K562 (cell line): ENCODE data around the gene SAMD10.

Experiments used
- BRCA1 ChIP-seq, 2 experiments: fragments of 450-650 bp in 1 of 2; sonication (generic) in 1 of 2; formaldehyde crosslinking in 1 of 2; IDR thresholded peaks; 2 replicates each; pipeline versions ENCODE4 v1.5.0 to v1.6.1; 2017 to 2020; ENCODE audit warnings: mild to moderate bottlenecking in 1 of 2, missing genetic modification reagents in 1 of 2
- ELF1 ChIP-seq: fragments of 200-800 bp; sonication (Bioruptor generic); IDR thresholded peaks from 2 replicates; pipeline ENCODE4 v1.6.1; 2016; ENCODE audit warnings: missing genetic modification characterization, missing compliant biosample characterization
- JUND ChIP-seq, 2 experiments: IDR thresholded peaks; 2 replicates in 1 of 2; 3 replicates in 1 of 2; pipeline ENCODE4 v1.6.1; 2011; ENCODE audit warnings: borderline replicate concordance in 2 of 2, low read depth in 2 of 2, low read length in 2 of 2, improper control_type of control experiment in 1 of 2, missing biosample characterization in 1 of 2, missing genetic modification characterization in 1 of 2, missing genetic modification reagents in 1 of 2
- NKRF ChIP-seq: fragments of 450-650 bp; IDR thresholded peaks from 2 replicates; pipeline ENCODE4 v1.6.1; 2016; ENCODE audit warnings: borderline replicate concordance
- SMC3 ChIP-seq: conservative IDR thresholded peaks from 2 replicates; pipeline ENCODE4 v1.6.1; 2011; ENCODE audit warnings: low read depth, low read length, improper control_type of control experiment; ENCODE audit not compliant: insufficient read depth
- TAF15 ChIP-seq: fragments of 200-400 bp; formaldehyde crosslinking; IDR thresholded peaks from 2 replicates; pipeline ENCODE4 v1.6.1; 2017; ENCODE audit warnings: mild to moderate bottlenecking, low read depth, low read length, moderate library complexity
- TFAP4 ChIP-seq: sonication (generic); formaldehyde crosslinking; IDR thresholded peaks from 2 replicates; pipeline ENCODE4 v1.8.0; 2022; ENCODE audit warnings: missing genetic modification reagents, mild to moderate bottlenecking, moderate library complexity, borderline replicate concordance
- THAP7 ChIP-seq: fragments of 250-450 bp; sonication (Bioruptor Pico); IDR thresholded peaks from 2 replicates; pipeline ENCODE4 v1.5.0; 2021
- ZNF197 ChIP-seq: fragments of 200-800 bp; sonication (Bioruptor generic); IDR thresholded peaks from 2 replicates; pipeline ENCODE4 v1.6.1; 2016; ENCODE audit warnings: low read depth, missing genetic modification characterization, missing compliant biosample characterization

GRCh38 chr20:64022671-64023360, 43.4 kb upstream of the SAMD10 start:
- TF ChIP-seq ZNF197 (CRISPR knock-in tag) (no peak), THAP7 (CRISPR knock-in tag) (no peak), JUND (IDR thresholded peaks at IDR 0.05; ENCODE audit: borderline replicate concordance, low read depth, low read length) (no peak), JUND (tag; IDR thresholded peaks at IDR 0.05; ENCODE audit: borderline replicate concordance, low read depth, low read length) (no peak), NKRF (no peak), TAF15 (no peak), SMC3 (no peak), TFAP4 (no peak), ELF1 (tag) (no peak), BRCA1 (IDR thresholded peaks at IDR 0.05) (no peak), BRCA1 (CRISPR knock-in tag; IDR thresholded peaks at IDR 0.05) (no peak)
